ENCODE measurements around the gene TRIM26. TPM values are rescaled to one million over a fixed set of nuclear protein-coding genes. Genes with fewer than 3 reads are reported as not detected.
A peak's percentile ranks its signal among the peaks of the same experiment; 100 is the strongest.

Gene TRIM26
- total RNA-seq, 1 donor from 2014 or later, result 48.1 TPM

- intact Hi-C loops (cut with DNase I), result no loop called here
- H3K27me3 ChIP-seq, result no peaks in the 10 kb centered on the region
- peaks cover 82% of the 10 kb centered on the region for H3K36me3 ChIP-seq
- no peaks in the 10 kb centered on the region for H3K4me1 ChIP-seq
- no peak overlapping the region for H3K4me3 ChIP-seq
- H3K9me3 ChIP-seq, result no peaks in the 10 kb centered on the region
- no peak overlapping the region for H3K27ac ChIP-seq
- no peak for ATAC-seq
- no peak for DNase-seq
- TF ChIP-seq, protein P1, sequence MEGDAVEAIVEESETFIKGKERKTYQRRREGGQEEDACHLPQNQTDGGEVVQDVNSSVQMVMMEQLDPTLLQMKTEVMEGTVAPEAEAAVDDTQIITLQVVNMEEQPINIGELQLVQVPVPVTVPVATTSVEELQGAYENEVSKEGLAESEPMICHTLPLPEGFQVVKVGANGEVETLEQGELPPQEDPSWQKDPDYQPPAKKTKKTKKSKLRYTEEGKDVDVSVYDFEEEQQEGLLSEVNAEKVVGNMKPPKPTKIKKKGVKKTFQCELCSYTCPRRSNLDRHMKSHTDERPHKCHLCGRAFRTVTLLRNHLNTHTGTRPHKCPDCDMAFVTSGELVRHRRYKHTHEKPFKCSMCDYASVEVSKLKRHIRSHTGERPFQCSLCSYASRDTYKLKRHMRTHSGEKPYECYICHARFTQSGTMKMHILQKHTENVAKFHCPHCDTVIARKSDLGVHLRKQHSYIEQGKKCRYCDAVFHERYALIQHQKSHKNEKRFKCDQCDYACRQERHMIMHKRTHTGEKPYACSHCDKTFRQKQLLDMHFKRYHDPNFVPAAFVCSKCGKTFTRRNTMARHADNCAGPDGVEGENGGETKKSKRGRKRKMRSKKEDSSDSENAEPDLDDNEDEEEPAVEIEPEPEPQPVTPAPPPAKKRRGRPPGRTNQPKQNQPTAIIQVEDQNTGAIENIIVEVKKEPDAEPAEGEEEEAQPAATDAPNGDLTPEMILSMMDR (IDR thresholded peaks at IDR 0.05), result no peak
Measured at GRCh38 chr6:30188541-30188940, 24.7 kb downstream of the TRIM26 start.

DNA sequence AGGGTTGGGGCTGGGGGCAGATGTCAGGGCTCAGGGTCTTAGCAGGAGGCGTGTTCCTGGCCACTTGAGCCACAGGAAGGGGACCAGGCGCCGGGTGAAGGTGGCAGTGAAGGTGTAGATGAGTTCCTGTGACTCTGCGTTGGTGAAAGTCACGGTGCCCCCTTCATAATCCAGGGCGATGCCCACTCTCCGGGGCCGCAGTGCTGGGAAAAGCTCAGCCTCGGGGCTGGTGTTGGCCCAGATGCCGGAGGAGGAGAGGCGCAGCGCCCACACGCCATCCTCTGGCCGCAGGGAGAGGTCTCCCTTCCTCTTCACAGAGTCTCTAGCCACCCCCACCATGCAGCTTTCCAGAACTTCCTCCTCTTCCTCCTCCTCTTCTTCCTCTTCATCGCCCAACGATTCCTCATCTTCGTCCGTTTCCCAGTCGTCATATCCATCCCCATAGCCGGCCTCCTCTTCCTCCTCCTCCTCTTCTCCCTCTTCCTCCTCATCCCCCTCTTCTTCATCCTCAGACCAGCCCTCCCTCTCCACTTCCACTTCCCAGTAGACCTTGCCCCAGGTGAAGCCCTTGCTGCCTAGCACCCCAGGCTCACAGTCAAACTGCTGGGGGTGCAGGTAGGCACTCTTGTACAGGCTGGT, 27.2 kb downstream of the TRIM26 start:
- Histone ChIP-seq H3K9me3 (no peaks in the 10 kb centered on the region), H3K4me3 (no peak overlapping the region), H3K27ac (no peak overlapping the region), H3K36me3 (peaks cover 59% of the 10 kb centered on the region), H3K4me1 (no peaks in the 10 kb centered on the region), H3K27me3 (no peaks in the 10 kb centered on the region)
- TF ChIP-seq, protein P1 (IDR thresholded peaks at IDR 0.05), result no peak
- ATAC-seq (peak; percentile 28), DNase-seq (no peak)
- intact Hi-C loops (cut with DNase I), result no loop called here

DNA sequence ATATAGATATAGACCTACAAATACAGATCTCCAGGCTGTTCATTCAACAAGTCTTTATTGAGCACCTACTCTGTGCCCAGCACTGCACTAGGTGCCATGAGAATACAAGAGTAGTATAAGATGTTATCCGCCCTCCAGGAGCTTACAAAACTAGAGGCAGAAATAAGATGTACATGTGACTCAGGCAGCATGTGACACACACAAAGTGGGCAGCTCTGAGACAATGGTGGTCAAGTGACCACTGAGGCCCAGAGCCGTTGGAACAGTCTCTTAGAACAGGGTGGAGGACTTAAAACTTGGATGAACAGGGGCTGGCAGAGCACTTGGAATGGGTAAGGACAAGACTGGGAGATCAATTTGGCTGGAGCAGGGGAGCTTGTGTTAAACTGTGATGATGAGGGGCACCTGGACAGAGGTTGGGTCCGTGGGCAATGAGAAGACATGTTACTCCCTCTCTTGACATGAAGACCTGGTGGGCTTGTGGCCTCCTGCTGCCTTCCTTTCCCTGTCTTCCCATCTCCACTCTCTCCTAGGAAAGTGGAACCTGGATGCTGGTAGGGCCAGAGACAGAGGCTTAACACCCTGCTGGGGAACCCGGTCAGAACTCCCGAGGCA, 28.7 kb downstream of the TRIM26 start:
- intact Hi-C loops (cut with DNase I), result no loop called here
- Histone ChIP-seq H3K27ac (no peak overlapping the region), H3K4me1 (no peaks in the 10 kb centered on the region), H3K9me3 (no peaks in the 10 kb centered on the region), H3K36me3 (peaks cover 44% of the 10 kb centered on the region), H3K4me3 (no peak overlapping the region), H3K27me3 (peaks cover under 1% of the 10 kb centered on the region)
- DNase-seq (no peak), ATAC-seq (peak; percentile 50)
- TF ChIP-seq, protein P1 (IDR thresholded peaks at IDR 0.05), result no peak

- Histone ChIP-seq H3K27ac (no peak overlapping the region), H3K4me3 (no peak overlapping the region), H3K9me3 (no peaks in the 10 kb centered on the region), H3K36me3 (peaks cover 7% of the 10 kb centered on the region), H3K27me3 (peaks cover 16% of the 10 kb centered on the region), H3K4me1 (no peaks in the 10 kb centered on the region)
- ATAC-seq, result no peak
- TF ChIP-seq, protein P1 (IDR thresholded peaks at IDR 0.05), result no peak
- intact Hi-C loops (cut with DNase I), result no loop called here
- DNase-seq, result no peak
Measured at GRCh38 chr6:30180145-30180544, 33.1 kb downstream of the TRIM26 start.

GRCh38 chr6:30178837-30179236, 34.4 kb downstream of the TRIM26 start:
- TF ChIP-seq, protein P1 (IDR thresholded peaks at IDR 0.05), result no peak
- no peaks in the 10 kb centered on the region for H3K9me3 ChIP-seq
- H3K36me3 ChIP-seq, result no peaks in the 10 kb centered on the region
- ATAC-seq, result no peak
- no peaks in the 10 kb centered on the region for H3K4me1 ChIP-seq
- intact Hi-C loops (cut with DNase I), result no loop called here
- no peak overlapping the region for H3K4me3 ChIP-seq
- no peak for DNase-seq
- H3K27ac ChIP-seq, result no peak overlapping the region
- peaks cover 26% of the 10 kb centered on the region for H3K27me3 ChIP-seq
